Mesodermal cell (in vitro differentiated cells): ENCODE data around the gene PCBD1.

Experiments
- H3K27ac ChIP-seq: 2 replicates; pipeline ENCODE4 v1.7.0; 2013; ENCODE audit warnings: mild to moderate bottlenecking, low read depth, low read length, moderate library complexity; ENCODE audit not compliant: severe bottlenecking
- H3K36me3 ChIP-seq: 2 replicates; pipeline ENCODE4 v1.7.1; 2013; ENCODE audit warnings: mild to moderate bottlenecking, low read length, moderate library complexity; ENCODE audit not compliant: control insufficient read depth, insufficient read depth
- H3K4me1 ChIP-seq: one replicate; pipeline ENCODE4 v1.7.1; 2013; ENCODE audit warnings: mild to moderate bottlenecking, low read length; ENCODE audit not compliant: insufficient read depth, control insufficient read depth, poor library complexity, severe bottlenecking
- H3K4me3 ChIP-seq: 2 replicates; pipeline ENCODE4 v1.7.0; 2013; ENCODE audit warnings: low read length, control low read depth, mild to moderate bottlenecking; ENCODE audit not compliant: insufficient read depth, poor library complexity, severe bottlenecking; ENCODE audit errors: extremely low read depth
- H3K9me3 ChIP-seq: 2 replicates; pipeline ENCODE4 v1.7.1; 2013; ENCODE audit warnings: mild to moderate bottlenecking, low read length, moderate library complexity; ENCODE audit not compliant: control insufficient read depth
- WGBS, 2 experiments: methylation state at CpG; one replicate each; pipeline ENCODE4 v1.1.5; 2013; ENCODE audit warnings: missing lambda C conversion rate in 2 of 2; ENCODE audit not compliant: insufficient coverage in 2 of 2; 5-methylcytosine and 5-hydroxymethylcytosine counted together

Gene PCBD1

GRCh38 chr10:70917226-70917625 is 28.9 kb upstream of the PCBD1 start:
- Histone ChIP-seq H3K4me1 (no peaks in the 10 kb centered on the region), H3K36me3 (no peaks in the 10 kb centered on the region), H3K4me3 (no peak overlapping the region), H3K27ac (no peak overlapping the region), H3K9me3 (no peaks in the 10 kb centered on the region)
- 86 to 90% methylated on average over 2 to 3 of the region's 5 CpGs for WGBS, 2 experiments

DNA sequence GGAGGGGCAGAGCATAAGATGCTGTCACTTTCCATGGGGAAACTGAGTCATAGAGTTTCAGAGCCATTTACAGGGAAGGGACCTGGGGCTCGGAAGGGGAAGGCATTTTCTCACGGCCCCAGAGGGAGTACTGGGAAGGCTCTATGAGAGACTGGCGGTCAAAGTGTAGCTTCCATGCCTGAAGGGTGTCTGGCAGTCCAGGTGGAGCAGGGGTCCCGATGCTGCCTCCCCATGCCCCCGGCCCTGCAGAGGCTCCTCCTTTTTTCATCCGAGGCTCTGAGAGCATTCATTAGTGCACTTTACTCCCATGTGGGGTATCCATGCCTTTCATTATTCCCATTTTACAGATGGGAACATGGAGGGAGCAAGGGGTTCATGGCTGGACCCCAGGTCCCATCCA is 27.9 kb upstream of the PCBD1 start:
- 87 to 90% methylated on average over 5 of the region's 6 CpGs for WGBS, 2 experiments
- no peaks in the 10 kb centered on the region for H3K36me3 ChIP-seq
- H3K4me3 ChIP-seq: no peak overlapping the region
- H3K9me3 ChIP-seq: no peaks in the 10 kb centered on the region
- H3K27ac ChIP-seq: no peak overlapping the region
- H3K4me1 ChIP-seq: no peaks in the 10 kb centered on the region

DNA sequence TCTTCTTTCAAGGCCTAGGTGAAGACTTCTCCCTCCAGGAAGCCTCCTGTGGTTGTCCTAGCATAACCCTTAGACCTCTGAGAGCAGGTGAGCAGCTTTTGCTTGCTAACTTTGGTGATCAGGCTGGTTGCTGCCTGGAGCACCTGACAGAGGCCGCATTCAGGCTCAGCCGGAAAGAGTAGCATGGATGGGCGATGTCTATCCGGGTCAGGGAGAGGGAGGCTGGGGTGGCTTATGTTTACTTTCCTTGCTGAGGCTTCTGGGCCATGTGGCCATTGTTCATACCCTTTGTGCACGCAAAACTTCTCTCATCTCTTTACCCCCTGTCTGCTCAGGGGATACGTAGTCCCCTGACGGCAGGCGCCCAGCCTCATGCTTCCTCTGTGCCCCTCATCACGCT is 27.4 kb upstream of the PCBD1 start:
- H3K4me3 ChIP-seq: no peak overlapping the region
- WGBS, 2 experiments: 93 to 96% methylated on average over 7 to 9 of the region's 9 CpGs
- H3K9me3 ChIP-seq: no peaks in the 10 kb centered on the region
- H3K27ac ChIP-seq: no peak overlapping the region
- no peaks in the 10 kb centered on the region for H3K4me1 ChIP-seq
- H3K36me3 ChIP-seq: no peaks in the 10 kb centered on the region

DNA sequence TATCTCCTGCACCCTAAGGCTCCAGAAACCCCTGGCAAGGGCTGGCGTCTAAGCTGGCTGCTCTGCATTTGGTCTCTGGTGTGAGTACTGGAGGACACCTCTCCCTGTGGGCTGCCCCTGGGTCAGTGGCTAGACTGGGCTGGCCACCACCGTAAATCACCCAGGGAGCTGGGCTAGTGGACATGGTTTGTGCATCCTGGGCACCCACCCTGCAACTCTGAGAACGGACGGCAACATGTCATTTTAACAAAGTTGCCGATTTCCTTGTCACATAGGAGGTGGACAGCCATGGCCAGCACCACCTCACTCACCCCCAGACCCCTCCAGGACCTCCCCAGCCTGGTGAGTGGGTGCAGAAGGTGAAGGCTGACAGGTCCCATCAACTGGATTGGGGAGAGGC is 26.8 kb upstream of the PCBD1 start:
- no peak overlapping the region for H3K4me3 ChIP-seq
- H3K27ac ChIP-seq: no peak overlapping the region
- no peaks in the 10 kb centered on the region for H3K9me3 ChIP-seq
- H3K36me3 ChIP-seq: no peaks in the 10 kb centered on the region
- H3K4me1 ChIP-seq: no peaks in the 10 kb centered on the region
- 88 to 100% methylated on average over 2 of the region's 5 CpGs for WGBS, 2 experiments

- Histone ChIP-seq H3K27ac (no peak overlapping the region), H3K36me3 (no peaks in the 10 kb centered on the region), H3K4me1 (no peaks in the 10 kb centered on the region), H3K4me3 (no peak overlapping the region), H3K9me3 (no peaks in the 10 kb centered on the region)
- WGBS, 2 experiments: 80% methylated on average over 6 to 7 of the region's 10 CpGs
Measured at GRCh38 chr10:70914316-70914864, 26.0 kb upstream of the PCBD1 start.

GRCh38 chr10:70913893-70914240 is 25.5 kb upstream of the PCBD1 start:
- H3K4me1 ChIP-seq: no peaks in the 10 kb centered on the region
- 88 to 100% methylated on average over 2 of the region's 3 CpGs for WGBS, 2 experiments
- H3K27ac ChIP-seq: no peak overlapping the region
- no peak overlapping the region for H3K4me3 ChIP-seq
- H3K9me3 ChIP-seq: no peaks in the 10 kb centered on the region
- no peaks in the 10 kb centered on the region for H3K36me3 ChIP-seq

DNA sequence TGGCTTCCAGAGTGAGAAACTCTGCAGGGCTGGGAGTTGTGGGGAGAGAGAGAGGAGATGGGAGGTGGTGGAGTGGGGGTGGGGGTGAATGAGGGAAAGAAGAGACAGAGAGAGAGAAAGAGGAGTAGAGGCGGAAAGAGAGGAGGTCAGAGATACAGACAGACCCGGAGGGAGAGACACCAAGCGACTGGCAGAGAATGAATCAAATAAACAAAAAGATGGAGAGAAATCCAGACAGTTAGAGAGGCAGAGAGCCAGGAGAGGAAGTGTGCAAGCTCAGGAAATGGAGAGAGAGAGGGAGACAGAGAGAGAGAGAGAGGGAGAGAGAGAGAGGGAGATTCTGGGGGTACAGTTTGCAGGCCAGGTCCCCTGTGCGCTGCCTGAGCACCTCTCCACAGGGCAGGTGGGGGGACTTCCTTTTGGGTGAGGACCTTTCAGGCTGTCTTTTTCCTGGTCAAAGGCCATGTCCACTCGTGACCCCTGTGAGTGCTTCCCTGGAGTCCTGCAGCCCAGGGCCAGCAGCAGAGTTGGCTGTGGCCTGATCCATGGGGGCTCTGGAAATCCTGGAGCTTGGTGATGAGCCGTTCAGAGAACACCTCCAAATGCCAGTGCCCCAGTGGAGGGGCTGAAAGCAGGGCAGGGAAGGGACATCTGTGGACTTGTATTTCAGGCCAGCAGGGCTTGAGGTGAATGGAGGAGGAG is 25.0 kb upstream of the PCBD1 start:
- no peaks in the 10 kb centered on the region for H3K9me3 ChIP-seq
- no peaks in the 10 kb centered on the region for H3K4me1 ChIP-seq
- H3K27ac ChIP-seq: no peak overlapping the region
- no peaks in the 10 kb centered on the region for H3K36me3 ChIP-seq
- 89 to 91% methylated on average over 6 of the region's 6 CpGs for WGBS, 2 experiments
- H3K4me3 ChIP-seq: no peak overlapping the region

DNA sequence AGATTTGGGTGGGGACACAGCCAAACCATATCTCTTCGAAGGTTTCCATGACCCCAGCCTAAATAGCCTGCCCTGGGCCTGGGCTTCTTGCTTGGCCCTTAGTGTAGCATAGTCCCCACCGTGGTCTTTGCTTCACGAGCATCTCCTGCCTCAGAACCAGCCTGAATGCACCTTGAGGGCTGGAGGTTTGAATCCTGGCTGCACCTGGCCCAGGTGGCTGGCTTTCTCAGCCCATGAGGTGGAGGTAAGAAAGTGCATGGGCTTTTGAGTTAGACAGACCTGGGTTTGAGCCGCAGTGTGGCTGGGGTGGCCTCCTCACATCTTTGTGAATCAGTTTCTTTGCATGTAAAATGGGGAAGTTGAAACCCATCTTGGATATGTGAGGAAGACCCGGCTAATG is 24.2 kb upstream of the PCBD1 start:
- 89 to 95% methylated on average over 4 of the region's 5 CpGs for WGBS, 2 experiments

GRCh38 chr10:70911386-70911785 is 23.0 kb upstream of the PCBD1 start:
- Histone ChIP-seq H3K9me3 (no peaks in the 10 kb centered on the region), H3K27ac (no peak overlapping the region), H3K4me1 (no peaks in the 10 kb centered on the region), H3K36me3 (no peaks in the 10 kb centered on the region), H3K4me3 (no peak overlapping the region)
- WGBS, 2 experiments: 80 to 85% methylated on average over 4 of the region's 4 CpGs

More for the DNA sequence above, 24.2 kb upstream of the PCBD1 start:
- Histone ChIP-seq H3K4me3 (no peak overlapping the region), H3K9me3 (no peaks in the 10 kb centered on the region), H3K36me3 (no peaks in the 10 kb centered on the region), H3K27ac (no peak overlapping the region), H3K4me1 (no peaks in the 10 kb centered on the region)

DNA sequence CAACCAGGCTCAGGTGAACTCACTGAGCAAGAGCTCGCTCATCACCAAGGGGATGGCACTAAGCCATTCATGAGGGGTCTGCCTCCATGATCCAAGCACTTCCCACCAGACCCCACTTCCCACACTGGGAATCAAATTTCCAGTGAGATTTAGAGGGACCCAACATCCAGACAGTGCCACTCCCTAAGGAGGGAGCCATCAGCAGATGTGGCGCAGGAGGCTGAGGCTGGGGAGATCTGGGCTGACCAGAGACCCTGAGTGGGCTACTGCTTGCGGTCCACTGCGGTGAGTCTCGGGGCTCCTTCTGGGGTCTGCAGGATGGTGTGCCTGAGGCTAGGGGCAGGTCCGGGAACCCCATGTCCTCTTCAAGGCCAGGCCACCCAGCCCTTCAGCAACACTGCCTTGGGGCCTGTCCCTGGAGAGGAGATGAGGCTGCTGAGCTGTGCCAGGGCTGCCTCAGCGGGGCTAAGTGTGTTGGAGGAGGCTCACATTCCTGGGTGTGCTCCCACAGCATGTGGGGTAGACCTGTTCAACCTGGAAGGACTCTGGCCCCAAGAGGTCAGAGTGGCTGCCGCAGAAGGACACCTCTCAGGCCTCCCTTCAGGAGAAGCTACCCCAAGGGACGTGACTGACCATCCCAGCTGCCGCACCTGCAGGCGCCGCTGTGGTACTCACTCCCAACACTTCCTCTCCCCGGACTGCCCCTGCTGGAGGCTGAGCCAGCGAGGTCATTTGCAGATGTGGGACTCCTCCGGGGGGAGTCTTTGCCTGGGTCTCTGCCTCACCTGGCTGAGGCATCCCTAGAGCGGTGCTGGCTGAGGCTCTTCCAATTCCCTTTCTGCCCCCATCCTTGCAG is 22.3 kb upstream of the PCBD1 start:
- Histone ChIP-seq H3K27ac (no peak overlapping the region), H3K36me3 (no peaks in the 10 kb centered on the region), H3K4me3 (no peak overlapping the region), H3K9me3 (no peaks in the 10 kb centered on the region), H3K4me1 (no peaks in the 10 kb centered on the region)
- WGBS, 2 experiments: 88 to 91% methylated on average over 13 to 15 of the region's 16 CpGs
